Liver (tissue), 3 donors: ENCODE data around the gene MERTK.

Experiments used
- FOXA1 ChIP-seq: IDR thresholded peaks from 2 replicates; pipeline ENCODE4 v1.6.1; 2016; ENCODE audit warnings: antibody characterized with exemption
- JUND ChIP-seq, 2 donors: IDR thresholded peaks; 2 replicates each; pipeline ENCODE4 v1.6.1; 2016; ENCODE audit warnings: antibody characterized with exemption in 2 of 2
- RAD21 ChIP-seq, 2 donors: IDR thresholded peaks; 2 replicates each; pipeline ENCODE4 v1.6.1; 2016; ENCODE audit warnings: antibody characterized with exemption in 2 of 2, mild to moderate bottlenecking in 2 of 2
- RXRA ChIP-seq, 2 donors: IDR thresholded peaks; 2 replicates each; pipeline ENCODE4 v1.6.1; 2017 to 2018; ENCODE audit warnings: antibody characterized with exemption in 2 of 2, mild to moderate bottlenecking in 1 of 2
- TAF1 ChIP-seq: conservative IDR thresholded peaks from 2 replicates; pipeline ENCODE4 v1.6.1; 2016; ENCODE audit warnings: antibody characterized with exemption, mild to moderate bottlenecking
- YY1 ChIP-seq: IDR thresholded peaks from 2 replicates; pipeline ENCODE4 v1.6.1; 2016; ENCODE audit warnings: antibody characterized with exemption, mild to moderate bottlenecking
- TF ChIP-seq, protein P1 (sequence below): fragments of 150-350 bp; IDR thresholded peaks from 2 replicates; pipeline ENCODE4 v1.5.1; 2017; ENCODE audit warnings: improper control_type of control experiment, low read depth, low read length; ENCODE audit not compliant: missing input control
- TF ChIP-seq, protein P2 (sequence below): IDR thresholded peaks from 2 replicates; pipeline ENCODE4 v1.6.1; 2016; ENCODE audit warnings: antibody characterized with exemption
- TF ChIP-seq, protein P3 (sequence below): IDR thresholded peaks from 2 replicates; pipeline ENCODE4 v1.6.1; 2016; ENCODE audit warnings: antibody characterized with exemption
- TF ChIP-seq, protein P4 (sequence below): IDR thresholded peaks from 2 replicates; pipeline ENCODE4 v1.6.1; 2016; ENCODE audit warnings: antibody characterized with exemption, mild to moderate bottlenecking
- donor health status: healthy.
- donor health status: healthy.

DNA sequence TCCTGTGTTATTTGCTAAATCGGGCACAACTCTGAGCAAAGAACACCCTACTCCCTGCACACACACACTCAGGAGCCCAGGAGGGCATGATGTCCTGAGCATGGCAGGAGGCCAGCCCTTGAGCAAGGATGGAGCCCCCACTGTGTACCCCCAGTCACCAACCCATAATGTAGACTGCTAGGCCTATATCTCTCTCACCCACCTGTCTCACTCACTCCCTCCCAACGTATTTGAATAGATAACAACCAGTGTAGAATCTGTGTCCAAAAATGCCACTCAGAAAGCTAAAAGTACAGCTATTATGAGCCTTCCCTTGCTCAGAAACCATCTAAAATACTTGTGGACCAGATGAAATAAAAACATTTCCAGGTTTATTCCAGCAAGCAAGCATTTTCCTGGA, 29.3 kb downstream of the MERTK start:
- TF ChIP-seq, protein P1, sequence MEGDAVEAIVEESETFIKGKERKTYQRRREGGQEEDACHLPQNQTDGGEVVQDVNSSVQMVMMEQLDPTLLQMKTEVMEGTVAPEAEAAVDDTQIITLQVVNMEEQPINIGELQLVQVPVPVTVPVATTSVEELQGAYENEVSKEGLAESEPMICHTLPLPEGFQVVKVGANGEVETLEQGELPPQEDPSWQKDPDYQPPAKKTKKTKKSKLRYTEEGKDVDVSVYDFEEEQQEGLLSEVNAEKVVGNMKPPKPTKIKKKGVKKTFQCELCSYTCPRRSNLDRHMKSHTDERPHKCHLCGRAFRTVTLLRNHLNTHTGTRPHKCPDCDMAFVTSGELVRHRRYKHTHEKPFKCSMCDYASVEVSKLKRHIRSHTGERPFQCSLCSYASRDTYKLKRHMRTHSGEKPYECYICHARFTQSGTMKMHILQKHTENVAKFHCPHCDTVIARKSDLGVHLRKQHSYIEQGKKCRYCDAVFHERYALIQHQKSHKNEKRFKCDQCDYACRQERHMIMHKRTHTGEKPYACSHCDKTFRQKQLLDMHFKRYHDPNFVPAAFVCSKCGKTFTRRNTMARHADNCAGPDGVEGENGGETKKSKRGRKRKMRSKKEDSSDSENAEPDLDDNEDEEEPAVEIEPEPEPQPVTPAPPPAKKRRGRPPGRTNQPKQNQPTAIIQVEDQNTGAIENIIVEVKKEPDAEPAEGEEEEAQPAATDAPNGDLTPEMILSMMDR: no peak
- TF ChIP-seq, protein P2, sequence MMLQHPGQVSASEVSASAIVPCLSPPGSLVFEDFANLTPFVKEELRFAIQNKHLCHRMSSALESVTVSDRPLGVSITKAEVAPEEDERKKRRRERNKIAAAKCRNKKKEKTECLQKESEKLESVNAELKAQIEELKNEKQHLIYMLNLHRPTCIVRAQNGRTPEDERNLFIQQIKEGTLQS: no peak
- TF ChIP-seq RAD21 (IDR thresholded peaks at IDR 0.05): no peak
- no peak for TF ChIP-seq YY1
- no peak for TF ChIP-seq FOXA1
- TF ChIP-seq, protein P3, sequence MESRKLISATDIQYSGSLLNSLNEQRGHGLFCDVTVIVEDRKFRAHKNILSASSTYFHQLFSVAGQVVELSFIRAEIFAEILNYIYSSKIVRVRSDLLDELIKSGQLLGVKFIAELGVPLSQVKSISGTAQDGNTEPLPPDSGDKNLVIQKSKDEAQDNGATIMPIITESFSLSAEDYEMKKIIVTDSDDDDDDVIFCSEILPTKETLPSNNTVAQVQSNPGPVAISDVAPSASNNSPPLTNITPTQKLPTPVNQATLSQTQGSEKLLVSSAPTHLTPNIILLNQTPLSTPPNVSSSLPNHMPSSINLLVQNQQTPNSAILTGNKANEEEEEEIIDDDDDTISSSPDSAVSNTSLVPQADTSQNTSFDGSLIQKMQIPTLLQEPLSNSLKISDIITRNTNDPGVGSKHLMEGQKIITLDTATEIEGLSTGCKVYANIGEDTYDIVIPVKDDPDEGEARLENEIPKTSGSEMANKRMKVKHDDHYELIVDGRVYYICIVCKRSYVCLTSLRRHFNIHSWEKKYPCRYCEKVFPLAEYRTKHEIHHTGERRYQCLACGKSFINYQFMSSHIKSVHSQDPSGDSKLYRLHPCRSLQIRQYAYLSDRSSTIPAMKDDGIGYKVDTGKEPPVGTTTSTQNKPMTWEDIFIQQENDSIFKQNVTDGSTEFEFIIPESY: no peak
- TF ChIP-seq JUND (IDR thresholded peaks at IDR 0.05): no peak
- TF ChIP-seq, protein P4, sequence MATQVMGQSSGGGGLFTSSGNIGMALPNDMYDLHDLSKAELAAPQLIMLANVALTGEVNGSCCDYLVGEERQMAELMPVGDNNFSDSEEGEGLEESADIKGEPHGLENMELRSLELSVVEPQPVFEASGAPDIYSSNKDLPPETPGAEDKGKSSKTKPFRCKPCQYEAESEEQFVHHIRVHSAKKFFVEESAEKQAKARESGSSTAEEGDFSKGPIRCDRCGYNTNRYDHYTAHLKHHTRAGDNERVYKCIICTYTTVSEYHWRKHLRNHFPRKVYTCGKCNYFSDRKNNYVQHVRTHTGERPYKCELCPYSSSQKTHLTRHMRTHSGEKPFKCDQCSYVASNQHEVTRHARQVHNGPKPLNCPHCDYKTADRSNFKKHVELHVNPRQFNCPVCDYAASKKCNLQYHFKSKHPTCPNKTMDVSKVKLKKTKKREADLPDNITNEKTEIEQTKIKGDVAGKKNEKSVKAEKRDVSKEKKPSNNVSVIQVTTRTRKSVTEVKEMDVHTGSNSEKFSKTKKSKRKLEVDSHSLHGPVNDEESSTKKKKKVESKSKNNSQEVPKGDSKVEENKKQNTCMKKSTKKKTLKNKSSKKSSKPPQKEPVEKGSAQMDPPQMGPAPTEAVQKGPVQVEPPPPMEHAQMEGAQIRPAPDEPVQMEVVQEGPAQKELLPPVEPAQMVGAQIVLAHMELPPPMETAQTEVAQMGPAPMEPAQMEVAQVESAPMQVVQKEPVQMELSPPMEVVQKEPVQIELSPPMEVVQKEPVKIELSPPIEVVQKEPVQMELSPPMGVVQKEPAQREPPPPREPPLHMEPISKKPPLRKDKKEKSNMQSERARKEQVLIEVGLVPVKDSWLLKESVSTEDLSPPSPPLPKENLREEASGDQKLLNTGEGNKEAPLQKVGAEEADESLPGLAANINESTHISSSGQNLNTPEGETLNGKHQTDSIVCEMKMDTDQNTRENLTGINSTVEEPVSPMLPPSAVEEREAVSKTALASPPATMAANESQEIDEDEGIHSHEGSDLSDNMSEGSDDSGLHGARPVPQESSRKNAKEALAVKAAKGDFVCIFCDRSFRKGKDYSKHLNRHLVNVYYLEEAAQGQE: no peak
- TF ChIP-seq RXRA (IDR thresholded peaks at IDR 0.05): no peak
- no peak for TF ChIP-seq TAF1
